Measurements from ENCODE around the gene ARPP21. TPM values are rescaled to one million over a fixed set of nuclear protein-coding genes. Genes with fewer than 3 reads are reported as not detected.

Gene ARPP21
- total RNA-seq, 1 donor from 2014 or later, result 2.1 TPM

DNA sequence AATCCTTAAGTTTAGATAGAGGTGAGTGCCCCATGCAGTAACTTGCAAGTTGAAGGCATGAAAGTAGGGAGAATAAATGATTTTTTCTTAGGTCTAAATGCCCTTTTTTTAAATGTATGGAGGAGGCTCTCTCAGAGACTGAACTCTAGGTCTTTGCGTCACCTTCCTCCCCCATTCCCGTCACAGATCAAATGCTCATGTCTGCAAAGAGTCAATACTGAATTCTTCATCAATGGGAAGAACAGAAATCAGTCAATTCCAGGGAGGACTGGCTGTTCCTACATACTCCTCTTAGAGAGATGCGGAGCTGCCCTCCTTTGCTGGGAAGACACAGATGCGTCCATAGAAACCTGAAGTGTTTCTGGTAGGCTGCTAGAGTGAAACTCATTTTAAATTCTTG is 98.2 kb downstream of the ARPP21 start:
- no peak for DNase-seq (ENCODE audit: low spot score)

DNA sequence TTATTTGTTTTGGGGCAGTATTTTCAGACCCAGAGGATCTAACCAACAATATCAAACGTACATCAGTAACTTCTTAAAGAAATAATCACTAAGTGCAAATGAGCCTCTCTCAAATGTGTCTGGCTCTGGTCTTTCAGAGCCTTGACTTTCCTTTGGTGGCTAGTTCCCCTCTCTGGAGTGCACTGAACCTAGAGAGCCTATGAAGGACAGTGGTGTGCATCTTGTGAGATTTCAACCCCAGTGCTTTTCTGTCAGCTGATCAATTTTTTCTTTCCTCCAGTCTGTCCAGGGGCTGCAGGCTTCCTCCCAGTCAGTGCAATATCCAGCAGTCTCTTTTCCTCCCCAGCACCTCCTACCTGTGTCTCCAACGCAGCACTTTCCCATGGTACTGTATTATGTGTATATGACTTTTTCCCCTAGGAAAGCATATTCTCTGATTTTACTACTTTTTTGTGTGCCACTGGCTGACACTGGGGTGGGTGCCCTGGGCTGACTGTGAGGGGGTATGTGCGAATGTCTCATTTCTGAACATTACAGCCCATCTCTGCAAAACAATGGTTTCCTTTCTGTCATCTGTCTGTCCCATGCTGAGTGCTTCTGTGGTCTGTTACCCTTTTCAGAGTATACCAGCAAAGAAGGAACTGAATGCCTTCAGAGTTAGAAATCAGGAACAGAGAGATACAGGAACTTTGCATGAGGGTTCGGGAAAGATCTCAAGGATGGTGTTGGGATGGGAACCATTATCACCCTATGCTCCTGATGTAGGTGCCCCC is 98.8 kb downstream of the ARPP21 start:
- no peak for DNase-seq (ENCODE audit: low spot score)

DNA sequence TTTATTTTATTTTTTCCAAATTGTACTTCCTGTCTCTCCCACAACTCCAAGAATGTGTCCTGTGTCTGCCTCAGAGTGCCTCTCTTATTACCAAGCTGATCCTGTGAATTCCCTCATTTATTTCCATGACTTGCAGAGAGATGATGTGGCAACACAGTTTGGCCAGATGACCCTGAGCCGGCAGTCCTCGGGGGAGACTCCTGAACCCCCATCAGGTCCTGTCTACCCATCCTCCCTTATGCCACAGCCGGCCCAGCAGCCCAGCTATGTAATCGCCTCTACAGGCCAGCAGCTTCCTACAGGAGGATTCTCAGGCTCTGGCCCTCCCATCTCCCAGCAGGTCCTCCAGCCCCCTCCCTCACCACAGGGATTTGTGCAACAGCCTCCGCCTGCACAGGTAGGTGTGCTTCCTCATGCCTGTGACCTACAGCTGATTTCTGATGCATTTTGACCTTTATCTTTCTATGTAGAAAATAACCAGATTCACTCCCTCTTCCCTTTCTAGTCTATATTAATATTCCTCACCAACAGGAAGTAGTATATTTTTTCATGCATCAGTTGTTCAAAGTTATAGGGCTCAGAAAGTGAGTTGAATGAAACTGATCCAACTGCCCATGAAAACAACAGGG is 100.0 kb downstream of the ARPP21 start:
- DNase-seq (ENCODE audit: low spot score), result no peak

DNA sequence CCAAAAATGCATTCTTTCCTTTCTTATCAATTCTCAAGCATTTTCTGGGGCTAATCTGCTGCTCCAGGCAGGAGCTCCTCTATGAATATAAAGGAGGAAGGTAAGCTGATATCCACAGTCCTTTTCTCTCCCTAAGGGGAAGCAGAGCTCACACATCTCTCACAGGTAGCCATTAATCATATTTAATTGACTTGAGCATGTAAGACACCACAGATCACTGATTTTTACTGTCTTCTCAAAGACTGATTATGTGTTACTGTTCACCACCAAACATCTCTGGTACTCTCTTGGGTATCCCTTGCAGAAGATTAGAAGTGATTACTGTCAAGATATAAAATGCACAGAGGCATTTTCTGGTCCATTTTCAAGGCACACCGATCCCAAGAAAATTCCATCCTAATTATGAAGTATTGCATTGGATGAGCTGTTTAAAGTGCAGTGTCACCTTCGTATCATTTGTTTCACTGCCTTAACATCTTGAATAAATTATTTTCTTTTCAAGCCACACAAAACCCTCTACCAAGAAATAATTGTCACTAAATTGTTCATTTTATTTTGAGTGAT is 100.7 kb downstream of the ARPP21 start:
- no peak for DNase-seq (ENCODE audit: low spot score)

DNA sequence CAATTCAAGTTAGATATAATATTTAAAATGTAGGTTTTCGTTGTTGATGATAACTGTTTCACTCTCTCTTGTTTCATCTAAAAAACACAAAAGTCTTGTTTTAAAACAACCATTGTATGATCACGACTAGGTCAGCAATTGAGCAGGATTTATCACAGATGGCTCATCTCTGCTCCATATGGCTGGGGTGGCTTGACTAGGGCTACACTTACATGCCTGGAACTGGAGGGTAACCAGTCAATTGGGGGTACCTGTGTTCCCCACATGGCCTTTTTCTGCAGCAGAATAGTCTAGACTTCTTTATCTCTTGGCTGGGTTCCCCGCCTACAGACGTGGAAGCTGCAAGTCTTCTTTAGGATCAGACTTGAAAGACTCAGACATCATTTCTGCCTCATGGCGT is 103.9 kb downstream of the ARPP21 start:
- no peak for DNase-seq (ENCODE audit: low spot score)

DNA sequence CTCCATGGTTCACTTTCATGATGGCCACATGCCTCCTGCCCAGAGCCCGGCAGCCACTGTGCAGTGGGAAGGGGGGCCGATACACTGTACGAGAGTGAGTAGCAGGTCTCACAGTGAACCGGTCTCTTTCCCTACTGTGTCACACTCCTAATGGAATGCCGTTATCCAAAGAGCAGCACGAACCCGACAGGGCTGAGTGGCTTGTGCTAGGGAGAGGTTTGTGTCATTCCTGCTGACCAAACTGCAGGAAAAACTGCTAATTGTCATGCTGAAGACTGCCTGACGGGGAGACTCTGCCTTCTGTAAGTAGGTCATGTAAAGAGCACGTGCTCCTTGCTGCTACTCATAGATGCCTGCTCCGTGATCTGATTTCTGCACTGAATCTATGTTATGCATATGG is 105.1 kb downstream of the ARPP21 start:
- DNase-seq (ENCODE audit: low spot score), result no peak

DNA sequence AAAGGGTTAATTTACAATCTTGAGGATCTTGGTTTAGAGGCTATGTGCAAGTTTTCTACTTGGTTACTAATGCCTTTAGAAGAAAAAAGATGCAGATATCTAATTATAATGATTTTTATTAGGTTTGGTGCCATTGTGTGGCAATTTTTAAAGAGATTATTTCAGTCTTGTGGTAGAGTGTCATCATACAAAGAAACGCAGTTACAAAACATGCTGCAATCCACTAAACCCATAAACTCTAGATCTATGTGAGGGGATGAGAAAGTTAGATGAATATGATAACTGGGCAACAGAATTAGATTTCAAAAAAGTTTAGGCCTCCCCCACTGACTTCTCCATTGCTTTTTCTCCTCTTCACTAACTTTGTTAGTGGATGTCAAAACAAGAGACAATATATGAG is 106.0 kb downstream of the ARPP21 start:
- DNase-seq (ENCODE audit: low spot score), result no peak

DNA sequence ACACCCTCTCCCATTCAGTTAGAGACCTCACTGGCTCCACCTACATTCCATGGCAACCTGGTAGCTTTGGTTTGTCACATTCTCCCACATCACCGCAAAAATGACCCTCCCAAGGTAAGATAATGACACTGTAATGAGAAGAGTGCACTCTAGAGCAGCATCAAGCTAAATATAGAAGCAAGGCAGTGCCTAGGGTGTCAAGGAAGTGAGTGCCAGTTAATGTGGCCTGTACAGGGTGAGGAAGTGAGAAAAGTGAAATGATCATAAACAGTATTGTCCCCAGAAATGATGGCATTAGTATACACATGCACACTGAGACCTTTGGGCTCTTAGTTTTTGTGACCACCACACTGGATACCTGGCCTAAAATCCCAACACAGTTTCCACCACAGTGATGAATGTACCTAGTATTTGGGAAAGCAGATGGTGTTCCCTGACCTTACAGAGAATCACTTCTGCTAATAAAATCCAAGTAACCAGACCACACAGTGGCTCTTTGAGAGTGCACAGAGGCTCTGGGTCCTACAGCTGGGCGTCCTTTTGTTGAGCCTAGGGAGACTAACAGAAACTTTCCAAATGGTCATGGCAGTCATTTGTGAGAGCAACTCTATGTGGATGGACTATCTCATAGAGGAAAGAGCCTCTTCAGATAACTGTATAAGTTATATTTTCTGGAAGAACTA is 106.6 kb downstream of the ARPP21 start:
- DNase-seq (ENCODE audit: low spot score), result no peak

DNA sequence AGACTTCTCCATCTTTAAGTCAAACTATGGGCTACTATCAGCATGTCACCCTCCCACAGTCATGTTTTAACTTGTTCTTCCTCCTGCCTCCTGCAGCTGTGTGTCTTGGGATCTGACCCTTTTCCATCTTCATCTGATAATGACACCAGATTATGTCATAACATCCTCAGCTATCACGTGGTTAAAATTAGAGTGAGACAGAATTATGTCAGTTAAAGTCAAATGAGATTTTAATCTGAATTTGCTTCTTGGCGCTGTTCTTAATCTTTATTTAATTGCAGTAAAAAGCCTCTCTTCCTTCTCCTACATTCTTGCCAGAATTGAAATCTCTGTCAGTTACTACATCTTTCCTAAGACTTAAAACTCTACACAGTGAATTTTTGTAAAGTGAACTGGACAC is 107.2 kb downstream of the ARPP21 start:
- no peak for DNase-seq (ENCODE audit: low spot score)

DNA sequence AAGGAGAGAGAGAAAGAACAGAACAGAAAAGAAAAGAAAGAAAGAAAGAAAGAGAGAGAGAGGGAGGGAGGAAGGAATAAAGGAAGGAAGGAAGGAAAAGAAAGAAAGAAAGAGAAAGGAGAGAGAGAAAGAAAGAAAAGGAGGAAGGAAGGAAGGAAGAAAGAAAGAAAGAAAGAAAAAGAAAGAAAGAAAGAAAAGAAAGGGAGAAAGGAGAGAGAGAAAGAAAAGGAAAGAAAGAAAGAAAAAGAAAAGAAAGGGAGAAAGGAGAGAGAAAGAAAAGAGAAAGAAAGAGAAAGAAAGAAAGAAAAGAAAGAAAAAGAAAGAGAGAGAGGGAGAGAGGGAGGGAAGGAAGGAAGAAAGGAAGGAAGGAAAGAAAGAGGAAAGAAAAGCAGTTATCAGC is 108.8 kb downstream of the ARPP21 start:
- DNase-seq (ENCODE audit: low spot score), result no peak

DNA sequence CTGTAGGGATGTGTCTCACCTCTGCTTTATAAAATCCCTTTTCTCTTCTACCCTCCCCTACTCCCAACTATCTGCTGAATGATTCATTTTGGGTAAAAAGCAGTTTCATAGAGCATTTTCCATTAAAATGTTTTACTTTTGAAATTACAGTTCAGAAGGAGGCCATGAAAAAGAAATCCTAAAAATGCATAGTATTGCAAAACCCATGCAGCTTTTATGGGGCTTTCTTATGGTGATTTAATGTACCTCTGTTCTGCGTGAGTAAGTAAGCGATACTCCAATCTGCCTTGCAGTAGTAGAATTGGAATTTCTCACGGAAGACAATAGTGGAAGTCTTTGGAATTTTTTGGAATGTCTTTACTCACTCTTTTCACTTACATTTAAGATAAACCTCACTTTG is 111.9 kb downstream of the ARPP21 start:
- DNase-seq (ENCODE audit: low spot score), result no peak

DNA sequence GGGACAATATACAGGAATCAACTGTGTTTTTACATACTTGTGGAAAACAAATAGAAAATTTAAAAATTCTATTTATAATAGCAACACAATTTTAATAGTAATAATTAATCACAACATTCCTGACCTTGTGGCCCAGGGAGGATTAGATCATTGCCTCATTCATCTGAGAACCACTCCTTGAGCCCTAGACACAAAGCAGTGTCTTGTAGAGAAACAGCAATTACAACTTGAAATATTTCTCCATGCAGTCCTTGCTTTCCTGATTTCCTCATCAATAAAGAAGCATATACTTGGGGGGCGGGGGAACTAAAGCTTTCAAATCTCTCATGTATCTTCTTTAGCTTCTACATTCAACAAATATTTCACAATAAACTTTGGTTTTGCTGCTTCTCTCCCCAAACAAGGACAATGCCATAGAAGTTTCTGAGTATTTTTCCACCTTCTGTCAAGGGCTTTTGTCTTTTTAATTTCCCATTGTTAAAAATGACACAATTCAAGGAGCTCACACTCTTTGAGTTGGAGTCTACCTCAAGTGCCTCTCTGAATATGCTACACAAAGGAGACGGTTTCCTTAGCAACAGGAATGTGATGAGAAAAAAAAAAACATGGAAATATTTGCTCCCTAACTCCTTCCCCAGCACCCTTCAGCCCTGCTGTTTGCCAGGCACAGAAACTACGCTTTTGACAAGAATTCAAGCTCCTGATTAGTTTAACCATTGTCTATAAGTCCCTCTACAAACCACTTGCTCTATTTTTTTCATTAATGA is 118.8 kb downstream of the ARPP21 start:
- DNase-seq (ENCODE audit: low spot score), result no peak

DNA sequence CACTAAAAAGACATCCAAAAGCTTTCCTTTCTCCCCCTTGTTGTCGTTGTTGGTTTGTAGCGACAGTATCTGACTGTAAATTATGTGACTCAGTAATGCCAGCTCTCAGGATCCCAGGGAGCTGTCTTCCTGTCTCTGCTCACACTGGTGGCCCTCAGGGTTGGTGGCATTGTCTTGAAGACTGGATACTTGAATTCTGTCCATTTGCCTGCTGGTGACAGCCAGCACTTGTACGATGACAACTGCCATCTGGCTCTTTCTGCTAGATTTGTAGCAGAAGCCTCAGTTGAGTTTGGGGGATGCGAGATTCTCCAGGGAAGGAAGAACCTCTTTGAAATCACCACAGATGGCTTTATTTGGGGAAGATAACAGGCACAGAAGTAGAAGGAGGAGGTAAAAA is 120.8 kb downstream of the ARPP21 start:
- DNase-seq (ENCODE audit: low spot score), result no peak

DNA sequence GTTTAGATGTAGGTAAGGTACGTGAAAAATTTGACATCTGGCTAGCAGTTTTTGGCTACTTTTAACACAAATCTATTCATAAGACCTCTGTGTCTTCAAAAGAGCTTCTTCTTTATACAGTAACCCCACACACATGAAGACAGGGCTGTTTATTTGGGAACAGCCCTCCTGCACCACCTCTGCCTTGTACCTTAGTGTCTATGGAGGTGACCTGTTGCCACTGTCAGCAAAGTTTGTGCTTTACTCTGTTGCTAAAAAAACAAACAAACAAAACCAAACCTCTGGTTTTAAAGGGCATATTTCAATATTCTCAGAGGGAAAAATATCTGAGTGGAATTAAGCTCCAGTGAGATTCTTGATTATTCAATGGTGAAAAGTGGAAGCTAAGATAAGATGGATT is 122.0 kb downstream of the ARPP21 start:
- DNase-seq (ENCODE audit: low spot score), result no peak

DNA sequence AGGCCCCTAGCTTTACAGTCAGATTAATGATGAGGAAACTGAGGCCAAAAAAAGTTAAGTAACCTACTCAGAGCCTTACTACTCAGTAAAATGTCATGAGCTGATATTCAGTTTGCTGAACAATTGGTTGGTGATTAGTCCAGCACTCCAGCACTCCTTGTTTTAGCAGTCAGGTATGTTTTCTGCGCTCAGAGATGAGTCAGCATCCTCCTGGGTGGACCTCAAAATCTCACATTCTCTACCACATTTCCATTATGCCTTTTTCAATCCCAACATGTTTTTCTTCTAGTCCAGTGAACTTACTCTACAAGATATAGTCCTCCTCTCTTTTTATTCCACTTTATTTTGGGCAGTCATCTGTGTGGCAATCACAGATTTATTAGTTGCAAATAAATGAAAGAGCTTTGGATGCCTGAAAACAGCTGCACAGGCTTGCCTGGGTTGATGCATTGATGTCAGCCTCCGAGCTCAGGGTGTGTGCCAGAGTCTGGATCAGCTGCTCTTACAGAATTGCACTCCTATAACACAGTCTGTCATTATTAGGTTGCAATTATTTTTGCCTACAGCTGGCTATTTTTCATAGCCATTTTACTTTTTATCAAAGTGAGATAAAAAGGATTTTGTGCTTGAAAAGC is 133.2 kb downstream of the ARPP21 start:
- no peak for DNase-seq (ENCODE audit: low spot score)

DNA sequence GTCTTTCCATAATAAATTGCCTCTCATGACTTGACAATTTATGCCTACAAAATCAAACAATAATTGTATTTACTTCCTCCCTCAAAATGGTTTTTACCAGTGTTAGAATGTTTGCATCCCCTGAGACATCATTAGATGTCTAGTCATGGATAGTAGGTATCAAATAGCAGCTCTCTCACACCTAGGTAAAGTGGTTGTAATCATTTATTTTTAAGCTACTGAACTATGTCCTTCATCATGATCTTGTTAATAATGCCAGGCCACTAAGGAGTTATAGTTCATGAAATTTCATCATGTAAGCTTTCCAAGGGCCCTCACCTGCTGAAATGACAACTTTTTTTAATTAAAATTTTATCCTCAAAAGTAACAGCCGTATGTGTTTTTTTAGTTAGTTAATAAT is 134.1 kb downstream of the ARPP21 start:
- no peak for DNase-seq (ENCODE audit: low spot score)

DNA sequence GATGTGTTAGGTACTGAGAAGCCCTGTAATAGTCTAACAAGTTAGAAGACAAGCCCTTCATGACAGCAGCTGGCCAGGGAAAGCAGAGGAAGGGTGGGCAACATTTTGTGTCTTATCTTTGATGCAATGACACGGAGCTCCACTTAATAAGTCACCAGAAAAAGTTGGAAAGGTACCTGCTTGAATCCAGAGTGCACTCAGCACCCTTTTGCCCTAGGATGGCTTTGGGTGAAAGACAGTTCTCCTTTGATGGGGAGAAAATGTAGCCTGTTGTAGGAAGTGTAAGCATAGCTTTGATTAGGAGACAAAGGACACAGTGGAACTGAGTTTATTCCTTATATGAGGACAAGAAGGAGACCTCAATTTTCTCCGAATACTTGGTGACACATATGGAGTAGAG is 137.0 kb downstream of the ARPP21 start:
- DNase-seq (ENCODE audit: low spot score), result no peak

DNA sequence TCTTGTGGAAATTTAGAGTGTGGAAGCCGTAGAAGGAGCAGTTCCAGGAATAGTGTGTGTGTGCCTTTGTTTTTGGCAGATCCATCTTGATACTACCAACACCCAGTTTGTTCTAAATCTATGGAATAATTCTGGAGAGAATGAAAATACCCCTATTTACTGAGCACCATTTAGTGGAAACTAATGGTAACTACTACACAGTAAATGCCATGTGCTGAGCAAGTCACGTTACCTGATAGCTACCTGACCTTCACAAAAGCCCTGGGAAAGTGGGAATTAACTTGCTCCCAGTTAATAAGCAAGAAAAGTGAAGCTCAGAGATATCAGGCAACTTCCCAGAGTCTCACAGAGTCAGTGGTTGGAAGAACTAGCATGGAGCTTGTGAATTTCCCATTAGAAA is 137.7 kb downstream of the ARPP21 start:
- DNase-seq (ENCODE audit: low spot score), result no peak

DNA sequence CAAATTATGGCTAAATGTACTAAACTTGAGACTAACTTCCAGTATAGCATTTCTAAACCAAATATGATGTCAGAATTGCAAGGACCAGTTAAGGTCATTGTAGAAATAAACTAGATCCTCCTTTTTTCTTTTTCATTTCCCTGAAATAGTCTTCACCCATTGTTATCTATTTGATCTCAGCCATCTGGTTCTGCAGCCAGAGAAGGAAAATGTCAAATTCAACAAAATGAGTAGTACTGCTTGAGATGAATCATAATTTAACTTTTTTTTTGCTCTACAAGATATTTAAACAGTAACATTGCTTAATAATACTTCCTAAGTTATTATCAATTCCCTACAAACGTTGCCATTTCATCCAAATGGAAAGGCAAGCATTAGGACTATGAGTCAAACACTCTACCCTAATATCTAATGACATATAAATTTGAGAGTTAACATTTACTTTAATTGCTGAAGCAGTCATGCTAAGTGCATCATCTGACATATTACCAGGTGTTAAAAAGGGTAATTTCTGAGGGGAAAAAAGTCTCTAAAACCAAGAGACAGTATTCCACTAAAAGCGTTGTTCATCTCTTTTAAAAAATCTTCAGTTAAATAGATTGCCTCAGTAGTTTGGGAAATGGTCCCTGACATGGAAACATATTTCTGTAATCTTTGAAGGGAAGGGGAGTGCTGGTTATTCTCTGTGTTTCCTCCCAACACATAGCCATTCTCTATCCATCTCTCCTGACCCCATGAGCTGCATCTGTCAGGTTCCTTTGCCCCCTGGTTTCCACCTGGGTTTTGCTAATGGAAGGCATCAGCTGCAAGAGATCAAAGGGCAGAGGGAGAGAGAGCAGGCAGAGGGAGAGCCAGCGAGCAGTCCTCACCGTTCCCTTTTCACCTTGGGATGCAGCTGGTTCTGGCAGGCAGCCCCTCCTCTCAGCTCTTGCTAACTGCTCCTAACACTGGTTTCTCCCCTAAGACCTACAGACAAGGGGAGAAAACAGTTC is 138.5 kb downstream of the ARPP21 start:
- no peak for DNase-seq (ENCODE audit: low spot score)

DNA sequence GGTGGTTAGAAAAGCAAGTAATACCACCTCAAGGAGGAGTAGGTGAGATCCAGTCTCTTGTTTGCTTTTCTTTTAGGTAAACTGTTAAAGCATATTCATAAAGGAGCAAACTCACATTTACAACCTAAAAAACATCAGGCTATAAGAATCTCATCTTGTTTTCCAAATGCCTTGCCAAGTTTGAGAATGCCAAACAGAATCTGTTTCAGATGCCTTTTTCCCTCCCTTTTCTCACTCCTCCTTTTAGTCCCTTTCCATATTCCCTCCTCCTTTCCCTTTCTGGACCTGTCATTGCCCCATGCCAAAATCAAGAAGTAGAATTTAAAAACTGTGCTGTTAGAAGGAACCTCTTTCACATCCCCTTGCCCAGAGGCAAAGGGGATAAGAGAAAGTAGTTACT is 140.3 kb downstream of the ARPP21 start:
- DNase-seq (ENCODE audit: low spot score), result no peak
